SU-DHL-6 (cell line): ENCODE measurements around the gene ANXA8.

Experiments used
- H2AFZ ChIP-seq: fragments of 200-600 bp; sonication (generic); 2 replicates; pipeline ENCODE4 v1.6.1; 2014; ENCODE audit warnings: low read depth, mild to moderate bottlenecking, moderate library complexity, mixed read lengths, antibody characterized with exemption, low read length; ENCODE audit not compliant: severe bottlenecking
- H3F3A ChIP-seq: fragments of 200-600 bp; shearing (Covaris generic); 2 replicates; pipeline ENCODE4 v1.6.0; 2016; ENCODE audit warnings: antibody characterized with exemption, mild to moderate bottlenecking; ENCODE audit not compliant: insufficient read depth
- H3K27ac ChIP-seq: fragments of 200-600 bp; sonication (generic); 2 replicates; pipeline ENCODE4 v1.5.1; 2016; ENCODE audit warnings: low read depth, mild to moderate bottlenecking, low read length, moderate library complexity, mixed read lengths
- H3K27me3 ChIP-seq: fragments of 200-600 bp; sonication (generic), shearing (Covaris generic); 2 replicates; pipeline ENCODE4 v1.6.0; 2014; ENCODE audit warnings: mild to moderate bottlenecking, low read length
- H3K36me3 ChIP-seq: fragments of 200-600 bp; sonication (generic); 2 replicates; pipeline ENCODE4 v1.6.1; 2014; ENCODE audit warnings: mild to moderate bottlenecking, low read length, mixed read lengths
- H3K4me2 ChIP-seq: fragments of 300-600, 200-600 bp; shearing (Covaris generic), sonication (generic); 2 replicates; pipeline ENCODE4 v1.6.0; 2014; ENCODE audit warnings: low read length, low read depth, mild to moderate bottlenecking; ENCODE audit not compliant: poor library complexity, severe bottlenecking
- H3K4me3 ChIP-seq: fragments of 200-600 bp; sonication (generic); 2 replicates; pipeline ENCODE4 v1.5.1; 2014; ENCODE audit warnings: antibody characterized with exemption, low read length, mild to moderate bottlenecking, mixed read lengths; ENCODE audit not compliant: insufficient read depth, poor library complexity, severe bottlenecking
- H3K79me2 ChIP-seq: fragments of 200-600 bp; sonication (generic); 2 replicates; pipeline ENCODE4 v1.6.1; 2014; ENCODE audit warnings: mild to moderate bottlenecking, low read length, moderate library complexity; ENCODE audit not compliant: insufficient read depth
- H3K9ac ChIP-seq: fragments of 200-600 bp; sonication (generic); 2 replicates; pipeline ENCODE4 v1.7.0; 2014; ENCODE audit warnings: mild to moderate bottlenecking, low read length
- H3K9me2 ChIP-seq: fragments of 200-600 bp; sonication (generic); replicated peaks from 2 replicates; pipeline ENCODE4 v1.6.1; 2014; ENCODE audit warnings: low read length; ENCODE audit not compliant: insufficient read depth
- H3K9me3 ChIP-seq: fragments of 200-600 bp; sonication (generic); 2 replicates; pipeline ENCODE4 v1.6.1; 2014; ENCODE audit warnings: low read length, mixed read lengths; ENCODE audit not compliant: insufficient read depth
- H4K20me1 ChIP-seq: fragments of 200-600 bp; sonication (generic); 2 replicates; pipeline ENCODE4 v1.6.1; 2014; ENCODE audit warnings: low read depth, mild to moderate bottlenecking, antibody characterized with exemption, low read length, moderate library complexity, mixed read lengths
- EZH2phosphoT487 ChIP-seq: fragments of 200-600 bp; sonication (generic), shearing (Covaris generic); conservative IDR thresholded peaks from 2 replicates; pipeline ENCODE4 v1.6.1; 2018; ENCODE audit warnings: mild to moderate bottlenecking, antibody characterized with exemption, low read length, moderate library complexity, mixed read lengths
- TF ChIP-seq, protein P1 (sequence below): fragments of 200-600 bp; sonication (generic); IDR thresholded peaks from one replicate; pipeline ENCODE4 v1.5.1; 2017; ENCODE audit warnings: antibody characterized with exemption, mild to moderate bottlenecking, low read length, moderate library complexity; ENCODE audit not compliant: insufficient read depth, poor library complexity, severe bottlenecking

Gene ANXA8

DNA sequence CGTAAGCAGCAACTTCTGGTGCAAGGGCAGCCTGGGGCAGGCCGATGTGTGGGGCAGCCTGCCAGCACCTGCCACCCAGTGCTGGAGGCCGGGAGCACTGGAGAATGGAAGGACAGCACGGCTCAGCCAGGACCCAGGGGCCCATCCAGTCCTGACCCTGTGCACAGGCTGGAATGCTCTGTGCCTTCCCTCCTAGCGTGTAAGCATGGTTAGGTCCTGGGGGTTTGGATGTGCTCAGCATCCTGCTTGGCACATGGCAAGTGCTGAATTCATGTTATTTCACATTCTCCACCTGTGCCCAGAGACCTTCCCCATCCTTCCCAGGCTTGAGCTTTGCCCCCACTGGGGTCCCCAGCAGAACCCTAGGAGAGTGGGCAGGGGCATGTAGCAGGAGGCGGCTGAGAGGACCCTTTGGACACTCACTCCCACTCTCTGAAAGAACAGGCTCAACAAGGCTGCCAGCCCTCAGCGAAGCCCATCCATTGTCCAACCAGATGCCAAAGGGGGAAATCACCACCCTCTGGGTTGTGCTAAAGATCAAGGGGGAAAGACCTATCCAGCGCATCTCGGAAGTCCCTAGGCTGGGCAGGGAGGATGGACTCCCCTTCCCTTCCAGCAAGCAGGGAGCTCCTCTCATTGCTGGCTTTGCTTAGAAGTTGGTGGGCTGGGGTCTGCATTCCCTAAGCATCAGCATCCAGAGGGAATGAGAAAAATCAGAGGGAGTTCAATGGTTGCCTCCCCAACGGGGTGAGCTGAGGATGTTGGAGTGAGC lies 29.7 kb downstream of the ANXA8 start:
- H4K20me1 ChIP-seq = no peaks in the 10 kb centered on the region
- no peak overlapping the region for H3K9ac ChIP-seq
- H3K27ac ChIP-seq = no peak overlapping the region
- H3K36me3 ChIP-seq = no peaks in the 10 kb centered on the region
- H3K79me2 ChIP-seq = no peaks in the 10 kb centered on the region
- no peak overlapping the region for H2AFZ ChIP-seq
- TF ChIP-seq, protein P1, sequence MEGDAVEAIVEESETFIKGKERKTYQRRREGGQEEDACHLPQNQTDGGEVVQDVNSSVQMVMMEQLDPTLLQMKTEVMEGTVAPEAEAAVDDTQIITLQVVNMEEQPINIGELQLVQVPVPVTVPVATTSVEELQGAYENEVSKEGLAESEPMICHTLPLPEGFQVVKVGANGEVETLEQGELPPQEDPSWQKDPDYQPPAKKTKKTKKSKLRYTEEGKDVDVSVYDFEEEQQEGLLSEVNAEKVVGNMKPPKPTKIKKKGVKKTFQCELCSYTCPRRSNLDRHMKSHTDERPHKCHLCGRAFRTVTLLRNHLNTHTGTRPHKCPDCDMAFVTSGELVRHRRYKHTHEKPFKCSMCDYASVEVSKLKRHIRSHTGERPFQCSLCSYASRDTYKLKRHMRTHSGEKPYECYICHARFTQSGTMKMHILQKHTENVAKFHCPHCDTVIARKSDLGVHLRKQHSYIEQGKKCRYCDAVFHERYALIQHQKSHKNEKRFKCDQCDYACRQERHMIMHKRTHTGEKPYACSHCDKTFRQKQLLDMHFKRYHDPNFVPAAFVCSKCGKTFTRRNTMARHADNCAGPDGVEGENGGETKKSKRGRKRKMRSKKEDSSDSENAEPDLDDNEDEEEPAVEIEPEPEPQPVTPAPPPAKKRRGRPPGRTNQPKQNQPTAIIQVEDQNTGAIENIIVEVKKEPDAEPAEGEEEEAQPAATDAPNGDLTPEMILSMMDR = no peak
- no peak for TF ChIP-seq EZH2phosphoT487
- no peak overlapping the region for H3K4me2 ChIP-seq
- H3K27me3 ChIP-seq = no peaks in the 10 kb centered on the region
- no peaks in the 10 kb centered on the region for H3K9me3 ChIP-seq
- no peaks in the 10 kb centered on the region for H3F3A ChIP-seq
- no peak overlapping the region for H3K4me3 ChIP-seq
- H3K9me2 ChIP-seq = no peaks in the 10 kb centered on the region

DNA sequence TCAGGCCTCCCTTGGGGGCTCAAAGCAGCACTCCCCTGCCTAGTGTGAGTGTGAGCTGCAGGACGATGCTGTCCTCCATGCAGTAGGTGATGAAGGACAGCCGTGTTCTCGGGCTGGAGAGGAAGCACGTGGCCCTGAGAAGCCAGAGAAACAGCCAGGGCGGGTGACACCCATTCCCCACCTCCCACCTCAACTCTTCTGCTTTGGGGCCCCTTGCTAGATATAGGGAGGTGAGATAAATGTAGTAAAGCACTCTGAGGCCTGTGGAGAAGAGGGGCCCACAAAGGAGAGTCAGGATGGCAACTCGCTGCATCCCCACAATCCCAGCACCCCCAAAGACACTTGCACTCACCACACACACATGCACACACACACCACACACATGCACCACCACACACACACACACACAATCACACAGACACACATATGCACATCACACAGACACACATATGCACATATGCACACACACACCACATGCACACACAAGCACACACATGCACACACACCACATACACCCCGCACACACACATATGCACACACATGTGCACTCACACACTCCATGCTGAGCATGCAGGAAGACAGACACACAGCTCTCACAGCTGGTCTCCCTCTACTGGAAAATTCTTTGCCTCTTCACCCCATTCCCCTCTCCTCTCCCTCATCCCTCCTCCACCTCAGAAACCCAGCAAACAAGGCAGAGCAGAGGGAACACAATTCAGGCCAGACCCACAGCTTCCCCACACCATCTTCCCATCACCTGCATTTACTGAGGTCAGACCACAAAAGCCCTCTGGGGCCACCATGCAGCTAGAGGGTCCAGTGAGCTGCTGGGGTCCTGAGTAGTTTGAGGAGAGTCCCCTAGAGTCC lies 30.5 kb downstream of the ANXA8 start:
- H3K9ac ChIP-seq = no peak overlapping the region
- no peaks in the 10 kb centered on the region for H3K27me3 ChIP-seq
- no peaks in the 10 kb centered on the region for H4K20me1 ChIP-seq
- no peaks in the 10 kb centered on the region for H3K36me3 ChIP-seq
- no peaks in the 10 kb centered on the region for H3K79me2 ChIP-seq
- no peak overlapping the region for H3K27ac ChIP-seq
- H2AFZ ChIP-seq = no peak overlapping the region
- TF ChIP-seq, protein P1 = no peak
- TF ChIP-seq EZH2phosphoT487 = no peak
- H3K4me3 ChIP-seq = no peak overlapping the region
- no peaks in the 10 kb centered on the region for H3K9me3 ChIP-seq
- no peak overlapping the region for H3K4me2 ChIP-seq
- H3K9me2 ChIP-seq = no peaks in the 10 kb centered on the region
- H3F3A ChIP-seq = no peaks in the 10 kb centered on the region

DNA sequence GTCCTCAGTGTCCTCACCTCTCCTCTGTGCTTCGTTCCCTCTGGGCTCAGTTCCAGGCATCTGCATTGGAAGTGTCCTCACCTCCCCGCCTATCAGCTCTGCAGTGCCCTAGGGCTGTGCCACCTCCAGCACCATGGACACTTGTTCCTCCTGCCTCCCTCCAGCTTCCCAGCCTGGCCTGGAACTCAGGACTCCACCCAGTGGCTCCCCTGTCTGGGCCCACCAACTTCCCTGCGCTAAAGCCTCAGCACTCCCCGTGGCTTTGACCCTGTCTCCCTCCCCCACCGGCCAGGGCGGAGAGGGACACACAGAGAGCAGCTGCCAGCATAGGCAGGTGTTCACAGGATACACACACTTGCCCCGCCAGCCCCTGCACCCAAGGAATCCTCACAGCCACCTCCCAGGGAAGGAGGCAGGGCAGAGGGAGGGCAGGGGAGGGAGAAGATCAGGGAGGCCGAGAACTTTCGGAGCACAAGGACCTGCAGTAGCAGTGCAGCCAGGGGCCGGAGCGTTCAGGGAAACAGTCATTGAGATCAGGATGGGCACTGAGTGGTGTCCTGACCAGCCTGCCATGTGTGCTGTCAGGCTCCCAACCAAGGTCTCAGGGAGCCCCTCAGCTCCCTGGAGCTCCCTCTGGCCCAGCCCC lies 31.3 kb downstream of the ANXA8 start:
- H3F3A ChIP-seq = no peaks in the 10 kb centered on the region

More for the DNA sequence above, 31.3 kb downstream of the ANXA8 start:
- H3K4me3 ChIP-seq = no peak overlapping the region
- no peaks in the 10 kb centered on the region for H4K20me1 ChIP-seq
- H3K9me3 ChIP-seq = no peaks in the 10 kb centered on the region
- H3K4me2 ChIP-seq = no peak overlapping the region
- H3K9ac ChIP-seq = no peak overlapping the region
- no peak overlapping the region for H3K27ac ChIP-seq
- no peak overlapping the region for H2AFZ ChIP-seq
- no peak for TF ChIP-seq EZH2phosphoT487
- TF ChIP-seq, protein P1 = no peak
- H3K36me3 ChIP-seq = no peaks in the 10 kb centered on the region
- no peaks in the 10 kb centered on the region for H3K79me2 ChIP-seq
- H3K9me2 ChIP-seq = no peaks in the 10 kb centered on the region
- H3K27me3 ChIP-seq = no peaks in the 10 kb centered on the region
